ENCODE results near the gene CCR3.

The CCR3 gene

GRCh38 chr3:46299608-46300460 is 57.6 kb downstream of the CCR3 start:
- DNase-seq, result peak; percentile 72

- no peak for DNase-seq
Measured at GRCh38 chr3:46300461-46300789, 58.2 kb downstream of the CCR3 start.

- DNase-seq, result peak; percentile 88
Measured at GRCh38 chr3:46301122-46301835, 59.0 kb downstream of the CCR3 start.

GRCh38 chr3:46303240-46303639 is 61.0 kb downstream of the CCR3 start:
- DNase-seq, result peak; percentile 43

- no peak for DNase-seq
Measured at GRCh38 chr3:46304739-46305138, 62.5 kb downstream of the CCR3 start.

- peak; percentile 96 for DNase-seq
Measured at GRCh38 chr3:46312991-46313390, 70.7 kb downstream of the CCR3 start.

GRCh38 chr3:46314517-46314916 is 72.3 kb downstream of the CCR3 start:
- DNase-seq, result peak; percentile 52

GRCh38 chr3:46316206-46316605 is 73.9 kb downstream of the CCR3 start:
- peak; percentile 65 for DNase-seq

Data from suppressor macrophage treated with lipopolysaccharide for 4 hours (primary cell).